H9 (cell line): ENCODE measurements around the gene FAU. TPM values are rescaled to one million over a fixed set of nuclear protein-coding genes. Genes with fewer than 3 reads are reported as not detected.
A peak's percentile ranks its signal among the peaks of the same experiment; 100 is the strongest.

Experiments
- DNase-seq: peaks from one replicate; pipeline ENCODE4 v3.0.0-alpha.2; 2017
- H2AFZ ChIP-seq: one replicate; pipeline ENCODE4 v1.6.1; 2013; ENCODE audit warnings: mild to moderate bottlenecking, low read length, control low read depth, moderate library complexity
- H2AK5ac ChIP-seq: 2 replicates; pipeline ENCODE4 v1.6.1; 2013; ENCODE audit warnings: low read length, control low read depth, mixed read lengths; ENCODE audit not compliant: insufficient read length
- H2BK120ac ChIP-seq: one replicate; pipeline ENCODE4 v1.6.1; 2013; ENCODE audit warnings: low read depth, mild to moderate bottlenecking, low read length, control low read depth, inconsistent platforms; ENCODE audit not compliant: poor library complexity, severe bottlenecking
- H2BK12ac ChIP-seq: 2 replicates; pipeline ENCODE4 v1.6.1; 2013; ENCODE audit warnings: low read length, control low read depth, mixed read lengths, low read depth; ENCODE audit not compliant: insufficient read length
- H2BK15ac ChIP-seq: 2 replicates; pipeline ENCODE4 v1.6.1; 2013; ENCODE audit warnings: low read depth, low read length, control low read depth
- H2BK20ac ChIP-seq: one replicate; pipeline ENCODE4 v1.6.1; 2013; ENCODE audit warnings: low read depth, mild to moderate bottlenecking, low read length, control low read depth, inconsistent platforms; ENCODE audit not compliant: poor library complexity, severe bottlenecking
- H2BK5ac ChIP-seq: 2 replicates; pipeline ENCODE4 v1.6.1; 2013; ENCODE audit warnings: low read length, control low read depth, mixed read lengths; ENCODE audit not compliant: insufficient read length
- H3K14ac ChIP-seq: 2 replicates; pipeline ENCODE4 v1.6.1; 2013; ENCODE audit warnings: low read length, control low read depth; ENCODE audit not compliant: insufficient read depth
- H3K18ac ChIP-seq: 2 replicates; pipeline ENCODE4 v1.6.1; 2013; ENCODE audit warnings: low read depth, mild to moderate bottlenecking, mixed read lengths, low read length, control low read depth; ENCODE audit not compliant: insufficient read length
- H3K23ac ChIP-seq: 2 replicates; pipeline ENCODE4 v1.6.1; 2013; ENCODE audit warnings: low read length, control low read depth, mixed read lengths, low read depth; ENCODE audit not compliant: insufficient read length
- H3K23me2 ChIP-seq: 2 replicates; pipeline ENCODE4 v1.6.1; 2013; ENCODE audit warnings: low read depth, mild to moderate bottlenecking, mixed read lengths, low read length, control low read depth; ENCODE audit not compliant: insufficient read length, poor library complexity, severe bottlenecking
- H3K27ac ChIP-seq: 2 replicates; pipeline ENCODE4 v1.5.1; 2013; ENCODE audit warnings: low read length, control low read depth, mixed read lengths, low read depth; ENCODE audit not compliant: insufficient read length
- H3K27me3 ChIP-seq: 2 replicates; pipeline ENCODE4 v1.6.1; 2013; ENCODE audit warnings: low read length, control low read depth, inconsistent platforms; ENCODE audit not compliant: insufficient read depth
- H3K4ac ChIP-seq: 2 replicates; pipeline ENCODE4 v1.6.1; 2013; ENCODE audit warnings: low read depth, mild to moderate bottlenecking, control low read depth, inconsistent platforms, low read length, moderate library complexity
- H3K4me1 ChIP-seq: 2 replicates; pipeline ENCODE4 v1.6.1; 2013; ENCODE audit warnings: low read length, control low read depth, inconsistent platforms; ENCODE audit not compliant: insufficient read depth
- H3K4me2 ChIP-seq: 2 replicates; pipeline ENCODE4 v1.6.1; 2013; ENCODE audit warnings: low read length, control low read depth, mixed read lengths; ENCODE audit not compliant: insufficient read length, insufficient read depth
- H3K56ac ChIP-seq: 2 replicates; pipeline ENCODE4 v1.6.1; 2013; ENCODE audit warnings: low read depth, mild to moderate bottlenecking, mixed read lengths, low read length, control low read depth; ENCODE audit not compliant: insufficient read length
- H3K79me1 ChIP-seq: 2 replicates; pipeline ENCODE4 v1.6.1; 2013; ENCODE audit warnings: low read depth, mild to moderate bottlenecking, moderate library complexity, low read length, control low read depth, inconsistent platforms; ENCODE audit not compliant: insufficient read depth, poor library complexity, severe bottlenecking
- H3K79me2 ChIP-seq: 2 replicates; pipeline ENCODE4 v1.6.1; 2013; ENCODE audit warnings: low read length, control low read depth, inconsistent platforms; ENCODE audit not compliant: insufficient read depth
- H3K9ac ChIP-seq: 2 replicates; pipeline ENCODE4 v1.6.1; 2013; ENCODE audit warnings: low read length, control low read depth, mixed read lengths; ENCODE audit not compliant: insufficient read length; ENCODE audit errors: extremely low read depth
- H3K9me3 ChIP-seq: one replicate; pipeline ENCODE4 v1.6.1; 2013; ENCODE audit warnings: low read depth, low read length, inconsistent platforms; ENCODE audit not compliant: control insufficient read depth
- H3T11ph ChIP-seq: one replicate; pipeline ENCODE4 v1.6.1; 2013; ENCODE audit warnings: mild to moderate bottlenecking, low read length, control low read depth, inconsistent platforms
- H4K20me1 ChIP-seq: one replicate; pipeline ENCODE4 v1.6.1; 2013; ENCODE audit not compliant: control insufficient read depth, insufficient read length, insufficient read depth
- H4K5ac ChIP-seq: 2 replicates; pipeline ENCODE4 v1.6.1; 2013; ENCODE audit warnings: low read depth, mild to moderate bottlenecking, mixed read lengths, low read length, control low read depth; ENCODE audit not compliant: insufficient read length
- H4K8ac ChIP-seq: replicated peaks from 2 replicates; pipeline ENCODE4 v1.6.1; 2013; ENCODE audit warnings: low read length, control low read depth, mixed read lengths, low read depth; ENCODE audit not compliant: insufficient read length
- H4K91ac ChIP-seq: 2 replicates; pipeline ENCODE4 v1.6.1; 2013; ENCODE audit warnings: low read depth, mild to moderate bottlenecking, moderate library complexity, mixed read lengths, low read length, control low read depth; ENCODE audit not compliant: insufficient read length
- H3K27ac Mint-ChIP-seq, 3 experiments: 2 replicates in 2 of 3; 3 replicates in 1 of 3; pipeline ENCODE4 v1.8.0; 2020 to 2021; ENCODE audit warnings: mixed read lengths in 3 of 3, mild to moderate bottlenecking in 1 of 3, moderate library complexity in 1 of 3
- H3K27me3 Mint-ChIP-seq: 2 replicates; pipeline ENCODE4 v1.8.0; 2021; ENCODE audit warnings: low read depth, mild to moderate bottlenecking, moderate library complexity, mixed read lengths
- H3K36me3 Mint-ChIP-seq, 3 experiments: 2 replicates in 2 of 3; 3 replicates in 1 of 3; pipeline ENCODE4 v1.8.0; 2020 to 2021; ENCODE audit warnings: low read depth in 3 of 3, mixed read lengths in 3 of 3; ENCODE audit not compliant: insufficient read depth in 1 of 3
- H3K4me1 Mint-ChIP-seq, 2 experiments: 2 replicates each; pipeline ENCODE4 v1.8.0; 2020; ENCODE audit warnings: mixed read lengths in 2 of 2
- H3K4me3 Mint-ChIP-seq, 2 experiments: 2 replicates in 1 of 2; 3 replicates in 1 of 2; pipeline ENCODE4 v1.8.0; 2020 to 2021; ENCODE audit warnings: mild to moderate bottlenecking in 2 of 2, mixed read lengths in 2 of 2, moderate library complexity in 1 of 2
- H3K9me3 Mint-ChIP-seq, 2 experiments: 2 replicates in 1 of 2; 3 replicates in 1 of 2; pipeline ENCODE4 v1.8.0; 2020; ENCODE audit warnings: mild to moderate bottlenecking in 2 of 2, mixed read lengths in 2 of 2, moderate library complexity in 1 of 2
- WGBS: extraction: QIAGEN DNeasy Blood & Tissue Kit; methylation state at CpG from one replicate; pipeline ENCODE4 v1.1.7; 2013; ENCODE audit warnings: missing lambda C conversion rate, low lambda C conversion rate, mixed read lengths; ENCODE audit not compliant: insufficient read length; ENCODE audit errors: extremely low coverage; 5-methylcytosine and 5-hydroxymethylcytosine counted together
- total RNA-seq: library from RNA; stranded (reverse); gene quantifications from 2 replicates; pipeline ENCODE4 v1.2.1, GENCODE V29; 2021
- TF ChIP-seq, protein P1 (sequence below): fragments of 200-600 bp; sonication (generic); conservative IDR thresholded peaks from 3 replicates; pipeline ENCODE4 v1.8.0; 2021; ENCODE audit warnings: antibody characterized with exemption, mild to moderate bottlenecking

The FAU gene
- total RNA-seq, 1 experiment from 2014 or later: 898 TPM

- Mint-ChIP-seq H3K4me3 (peak overlapping the region in 1 of 2 experiments; percentile 46; a peak in 1 of 5 replicates), H3K4me1 (peaks cover 8 to 10% of the 10 kb centered on the region in 2 experiments), H3K27me3 (no peaks in the 10 kb centered on the region), H3K36me3 (peaks cover 42 to 67% (median 65%) of the 10 kb centered on the region in 3 experiments), H3K27ac (no peak overlapping the region), H3K9me3 (no peaks in the 10 kb centered on the region)
- Histone ChIP-seq H2BK120ac (no peak overlapping the region), H3K27me3 (no peaks in the 10 kb centered on the region), H3K23me2 (no peaks in the 10 kb centered on the region), H4K91ac (no peak overlapping the region), H2AFZ (no peak overlapping the region), H2BK12ac (no peak overlapping the region), H3K18ac (no peak overlapping the region), H3K79me2 (no peaks in the 10 kb centered on the region), H2BK15ac (no peak overlapping the region), H3K23ac (no peak overlapping the region), H3K56ac (no peak overlapping the region), H3K27ac (no peak overlapping the region), H4K20me1 (no peaks in the 10 kb centered on the region), H3K9ac (no peak overlapping the region), H3K4me2 (no peak overlapping the region), H4K8ac (no peak overlapping the region), H3K79me1 (peaks cover 13% of the 10 kb centered on the region), H3T11ph (no peak overlapping the region), H2AK5ac (no peak overlapping the region), H3K14ac (no peak overlapping the region), H3K9me3 (no peaks in the 10 kb centered on the region), H3K4ac (no peak overlapping the region), H4K5ac (no peak overlapping the region), H3K4me1 (no peaks in the 10 kb centered on the region), H2BK20ac (no peak overlapping the region), H2BK5ac (no peak overlapping the region)
- DNase-seq: no peak
- WGBS: no CpG with 5 or more reads among the region's 4 CpGs
- TF ChIP-seq, protein P1, sequence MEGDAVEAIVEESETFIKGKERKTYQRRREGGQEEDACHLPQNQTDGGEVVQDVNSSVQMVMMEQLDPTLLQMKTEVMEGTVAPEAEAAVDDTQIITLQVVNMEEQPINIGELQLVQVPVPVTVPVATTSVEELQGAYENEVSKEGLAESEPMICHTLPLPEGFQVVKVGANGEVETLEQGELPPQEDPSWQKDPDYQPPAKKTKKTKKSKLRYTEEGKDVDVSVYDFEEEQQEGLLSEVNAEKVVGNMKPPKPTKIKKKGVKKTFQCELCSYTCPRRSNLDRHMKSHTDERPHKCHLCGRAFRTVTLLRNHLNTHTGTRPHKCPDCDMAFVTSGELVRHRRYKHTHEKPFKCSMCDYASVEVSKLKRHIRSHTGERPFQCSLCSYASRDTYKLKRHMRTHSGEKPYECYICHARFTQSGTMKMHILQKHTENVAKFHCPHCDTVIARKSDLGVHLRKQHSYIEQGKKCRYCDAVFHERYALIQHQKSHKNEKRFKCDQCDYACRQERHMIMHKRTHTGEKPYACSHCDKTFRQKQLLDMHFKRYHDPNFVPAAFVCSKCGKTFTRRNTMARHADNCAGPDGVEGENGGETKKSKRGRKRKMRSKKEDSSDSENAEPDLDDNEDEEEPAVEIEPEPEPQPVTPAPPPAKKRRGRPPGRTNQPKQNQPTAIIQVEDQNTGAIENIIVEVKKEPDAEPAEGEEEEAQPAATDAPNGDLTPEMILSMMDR: no peak
These were observed 44.5 kb downstream of the FAU start for GRCh38 chr11:65077451-65077850.
